ENCODE data around the gene ACADSB.

The ACADSB gene

GRCh38 chr10:123016228-123016627 is 7.4 kb downstream of the ACADSB start:
- no peak for DNase-seq
- no peaks in the 10 kb centered on the region for H3K9me3 Mint-ChIP-seq
- no peak overlapping the region for H3K27ac Mint-ChIP-seq
- H3K4me3 Mint-ChIP-seq, result no peak overlapping the region
- no peaks in the 10 kb centered on the region for H3K27me3 Mint-ChIP-seq
- H3K36me3 Mint-ChIP-seq (ENCODE audit: low read depth), result peaks cover 19% of the 10 kb centered on the region
- peaks cover 3% of the 10 kb centered on the region for H3K4me1 Mint-ChIP-seq (ENCODE audit: low read depth)

GRCh38 chr10:123017421-123018165 is 8.8 kb downstream of the ACADSB start:
- Mint-ChIP-seq H3K36me3 (ENCODE audit: low read depth) (peaks cover 10% of the 10 kb centered on the region), H3K9me3 (no peaks in the 10 kb centered on the region), H3K4me1 (ENCODE audit: low read depth) (peaks cover 2% of the 10 kb centered on the region), H3K27me3 (no peaks in the 10 kb centered on the region), H3K4me3 (no peak overlapping the region), H3K27ac (no peak overlapping the region)
- DNase-seq, result no peak

- no peak overlapping the region for H3K4me3 Mint-ChIP-seq
- no peak overlapping the region for H3K27ac Mint-ChIP-seq
- DNase-seq, result no peak
- no peaks in the 10 kb centered on the region for H3K27me3 Mint-ChIP-seq
- H3K4me1 Mint-ChIP-seq (ENCODE audit: low read depth), result peaks cover 2% of the 10 kb centered on the region
- H3K36me3 Mint-ChIP-seq (ENCODE audit: low read depth), result peaks cover 2% of the 10 kb centered on the region
- H3K9me3 Mint-ChIP-seq, result no peaks in the 10 kb centered on the region
Observed at GRCh38 chr10:123018531-123018930, 9.7 kb downstream of the ACADSB start.

GRCh38 chr10:123019264-123019663 is 10.5 kb downstream of the ACADSB start:
- no peaks in the 10 kb centered on the region for H3K27me3 Mint-ChIP-seq
- H3K36me3 Mint-ChIP-seq (ENCODE audit: low read depth), result no peaks in the 10 kb centered on the region
- H3K4me1 Mint-ChIP-seq (ENCODE audit: low read depth), result no peaks in the 10 kb centered on the region
- H3K27ac Mint-ChIP-seq, result no peak overlapping the region
- H3K9me3 Mint-ChIP-seq, result no peaks in the 10 kb centered on the region
- no peak for DNase-seq
- H3K4me3 Mint-ChIP-seq, result no peak overlapping the region

GRCh38 chr10:123019941-123020703 is 11.3 kb downstream of the ACADSB start:
- H3K9me3 Mint-ChIP-seq, result no peaks in the 10 kb centered on the region
- no peak overlapping the region for H3K27ac Mint-ChIP-seq

GRCh38 chr10:123021517-123021916 is 12.7 kb downstream of the ACADSB start:
- no peak overlapping the region for H3K4me3 Mint-ChIP-seq
- DNase-seq, result no peak
- no peaks in the 10 kb centered on the region for H3K4me1 Mint-ChIP-seq (ENCODE audit: low read depth)
- H3K27ac Mint-ChIP-seq, result no peak overlapping the region
- no peaks in the 10 kb centered on the region for H3K27me3 Mint-ChIP-seq
- H3K9me3 Mint-ChIP-seq, result no peaks in the 10 kb centered on the region
- H3K36me3 Mint-ChIP-seq (ENCODE audit: low read depth), result no peaks in the 10 kb centered on the region

More at GRCh38 chr10:123019941-123020703, 11.3 kb downstream of the ACADSB start:
- Mint-ChIP-seq H3K36me3 (ENCODE audit: low read depth) (no peaks in the 10 kb centered on the region), H3K27me3 (no peaks in the 10 kb centered on the region), H3K4me1 (ENCODE audit: low read depth) (no peaks in the 10 kb centered on the region), H3K4me3 (no peak overlapping the region)
- no peak for DNase-seq

GRCh38 chr10:123024540-123024939 is 15.7 kb downstream of the ACADSB start:
- H3K27me3 Mint-ChIP-seq, result no peaks in the 10 kb centered on the region
- no peaks in the 10 kb centered on the region for H3K36me3 Mint-ChIP-seq (ENCODE audit: low read depth)
- H3K9me3 Mint-ChIP-seq, result no peaks in the 10 kb centered on the region
- no peak overlapping the region for H3K27ac Mint-ChIP-seq
- DNase-seq, result no peak
- H3K4me3 Mint-ChIP-seq, result no peak overlapping the region
- no peaks in the 10 kb centered on the region for H3K4me1 Mint-ChIP-seq (ENCODE audit: low read depth)

GRCh38 chr10:123026302-123026701 is 17.5 kb downstream of the ACADSB start:
- H3K4me3 Mint-ChIP-seq, result no peak overlapping the region
- H3K4me1 Mint-ChIP-seq (ENCODE audit: low read depth), result no peaks in the 10 kb centered on the region
- no peaks in the 10 kb centered on the region for H3K9me3 Mint-ChIP-seq
- H3K27ac Mint-ChIP-seq, result no peak overlapping the region
- no peaks in the 10 kb centered on the region for H3K36me3 Mint-ChIP-seq (ENCODE audit: low read depth)
- DNase-seq, result no peak
- H3K27me3 Mint-ChIP-seq, result no peaks in the 10 kb centered on the region

GRCh38 chr10:123027861-123028260 is 19.1 kb downstream of the ACADSB start:
- Mint-ChIP-seq H3K9me3 (no peaks in the 10 kb centered on the region), H3K36me3 (ENCODE audit: low read depth) (no peaks in the 10 kb centered on the region), H3K4me1 (ENCODE audit: low read depth) (no peaks in the 10 kb centered on the region), H3K27ac (no peak overlapping the region), H3K4me3 (no peak overlapping the region), H3K27me3 (no peaks in the 10 kb centered on the region)
- DNase-seq, result no peak

- no peak overlapping the region for H3K27ac Mint-ChIP-seq
- H3K4me1 Mint-ChIP-seq (ENCODE audit: low read depth), result no peaks in the 10 kb centered on the region
- peaks cover 15% of the 10 kb centered on the region for H3K36me3 Mint-ChIP-seq (ENCODE audit: low read depth)
- no peak overlapping the region for H3K4me3 Mint-ChIP-seq
- no peaks in the 10 kb centered on the region for H3K27me3 Mint-ChIP-seq
- no peaks in the 10 kb centered on the region for H3K9me3 Mint-ChIP-seq
- DNase-seq, result no peak
Observed at GRCh38 chr10:123031124-123031523, 22.3 kb downstream of the ACADSB start.

GRCh38 chr10:123034332-123034731 is 25.5 kb downstream of the ACADSB start:
- Mint-ChIP-seq H3K4me3 (no peak overlapping the region), H3K36me3 (ENCODE audit: low read depth) (peaks cover 33% of the 10 kb centered on the region)

GRCh38 chr10:123035467-123036086 is 26.8 kb downstream of the ACADSB start:
- Mint-ChIP-seq H3K9me3 (no peaks in the 10 kb centered on the region), H3K4me1 (ENCODE audit: low read depth) (peaks cover 6% of the 10 kb centered on the region), H3K36me3 (ENCODE audit: low read depth) (peaks cover 37% of the 10 kb centered on the region), H3K27me3 (no peaks in the 10 kb centered on the region), H3K4me3 (no peak overlapping the region), H3K27ac (no peak overlapping the region)
- DNase-seq, result no peak

More at GRCh38 chr10:123034332-123034731, 25.5 kb downstream of the ACADSB start:
- Mint-ChIP-seq H3K4me1 (ENCODE audit: low read depth) (peaks cover 5% of the 10 kb centered on the region), H3K9me3 (no peaks in the 10 kb centered on the region), H3K27me3 (no peaks in the 10 kb centered on the region), H3K27ac (no peak overlapping the region)
- no peak for DNase-seq

- no peaks in the 10 kb centered on the region for H3K27me3 Mint-ChIP-seq
- H3K4me3 Mint-ChIP-seq, result no peak overlapping the region
- H3K27ac Mint-ChIP-seq, result no peak overlapping the region
- H3K9me3 Mint-ChIP-seq, result no peaks in the 10 kb centered on the region
- H3K4me1 Mint-ChIP-seq (ENCODE audit: low read depth), result peaks cover 6% of the 10 kb centered on the region
- DNase-seq, result no peak
- H3K36me3 Mint-ChIP-seq (ENCODE audit: low read depth), result peaks cover 55% of the 10 kb centered on the region
Observed at GRCh38 chr10:123038782-123039631, 30.2 kb downstream of the ACADSB start.

GRCh38 chr10:123039632-123039930 is 30.8 kb downstream of the ACADSB start:
- Mint-ChIP-seq H3K4me3 (no peak overlapping the region), H3K36me3 (ENCODE audit: low read depth) (peaks cover 53% of the 10 kb centered on the region), H3K9me3 (no peaks in the 10 kb centered on the region), H3K27me3 (no peaks in the 10 kb centered on the region), H3K4me1 (ENCODE audit: low read depth) (peaks cover 6% of the 10 kb centered on the region), H3K27ac (no peak overlapping the region)
- no peak for DNase-seq

All from activated T-cell treated with anti-CD3 and anti-CD28 coated beads, Interleukin-2, amount 50 U/mL, for 24 hours (primary cell).